ENCODE measurements around the gene SRR. TPM values are rescaled to one million over a fixed set of nuclear protein-coding genes. Genes with fewer than 3 reads are reported as not detected.

The SRR gene
- total and polyA plus RNA-seq, 9 of the 15 experiments (the other 6 are each of a cell fraction or from before 2014, with no cell fraction given) = 5.0 to 19.4 (median 7.9) TPM

DNA sequence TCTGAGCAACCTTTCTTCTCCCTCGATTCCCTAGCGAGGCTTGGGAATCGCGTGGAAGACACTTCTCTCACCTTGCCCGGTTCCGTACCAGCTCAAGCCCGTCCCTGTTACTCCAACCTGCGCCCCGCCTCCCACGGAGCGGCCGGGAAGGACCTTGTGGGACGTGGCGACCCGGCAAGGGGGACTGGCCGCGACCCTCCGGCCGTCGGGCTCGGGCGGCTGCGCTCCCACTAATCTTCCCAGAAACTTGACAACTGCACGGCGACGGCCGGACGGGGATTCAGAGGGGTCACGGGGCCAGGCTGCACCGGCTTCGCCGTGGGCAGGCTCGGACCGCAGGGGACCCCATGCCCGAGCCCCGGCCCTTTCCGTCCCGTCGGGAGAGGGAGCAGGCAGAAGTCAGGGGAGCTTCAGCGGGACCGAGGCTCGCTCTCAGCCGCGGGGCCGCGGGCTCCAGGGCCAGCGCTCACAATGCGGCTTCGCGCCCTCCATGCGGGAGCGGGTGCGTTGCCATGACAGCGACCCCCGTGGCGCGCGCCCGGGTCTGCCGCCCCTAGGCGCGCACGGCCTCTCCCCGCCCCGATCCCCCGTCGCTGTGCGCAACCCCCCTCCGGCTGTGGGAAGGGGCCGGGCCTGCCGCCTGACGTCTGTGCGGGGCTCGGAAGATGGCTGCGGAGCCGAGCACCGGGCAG is 33.2 kb downstream of the SRR start, which contains the start of gene SGSM2 (continued):
- TF ChIP-seq, protein P1, sequence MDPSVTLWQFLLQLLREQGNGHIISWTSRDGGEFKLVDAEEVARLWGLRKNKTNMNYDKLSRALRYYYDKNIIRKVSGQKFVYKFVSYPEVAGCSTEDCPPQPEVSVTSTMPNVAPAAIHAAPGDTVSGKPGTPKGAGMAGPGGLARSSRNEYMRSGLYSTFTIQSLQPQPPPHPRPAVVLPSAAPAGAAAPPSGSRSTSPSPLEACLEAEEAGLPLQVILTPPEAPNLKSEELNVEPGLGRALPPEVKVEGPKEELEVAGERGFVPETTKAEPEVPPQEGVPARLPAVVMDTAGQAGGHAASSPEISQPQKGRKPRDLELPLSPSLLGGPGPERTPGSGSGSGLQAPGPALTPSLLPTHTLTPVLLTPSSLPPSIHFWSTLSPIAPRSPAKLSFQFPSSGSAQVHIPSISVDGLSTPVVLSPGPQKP (CRISPR knock-in tag; IDR thresholded peaks at IDR 0.05) = no peak
- TF ChIP-seq MAZ (CRISPR knock-in tag; conservative IDR thresholded peaks at IDR 0.05 in 1 of 2, IDR thresholded peaks at IDR 0.05 in 1 of 2) (peak in 1 of 2 experiments; percentile 14; a peak in 1 of 4 replicates), NCOA6 (IDR thresholded peaks at IDR 0.05) (peak; percentile 57; the same call in 1 of the 2 replicates), RFX1 (IDR thresholded peaks at IDR 0.05) (peak; percentile 55; the same call in 1 of the 2 replicates), OTX1 (CRISPR knock-in tag; IDR thresholded peaks at IDR 0.05) (no peak), ZNF253 (CRISPR knock-in tag; conservative IDR thresholded peaks at IDR 0.05) (no peak), KAT7 (CRISPR knock-in tag; IDR thresholded peaks at IDR 0.05; ENCODE audit: borderline replicate concordance) (0 out of 2 replicates have a peak, but pooled peaks have one; percentile 18), GTF2E2 (tag; IDR thresholded peaks at IDR 0.05) (peak; percentile 65; the same call in 1 of the 2 replicates), NFATC3 (IDR thresholded peaks at IDR 0.05) (no peak), SIN3A (IDR thresholded peaks at IDR 0.05; ENCODE audit: borderline replicate concordance in 2 of 2, control insufficient read depth in 1 of 2, low read depth in 2 of 2, low read length in 2 of 2) (0 out of 4 replicates have a peak, but pooled peaks of 1 of the 2 experiments have one; percentile 6), ZFX (CRISPR knock-in tag; IDR thresholded peaks at IDR 0.05) (peak; percentile 62; the same call in 1 of the 2 replicates)
- TF ChIP-seq, protein P2, sequence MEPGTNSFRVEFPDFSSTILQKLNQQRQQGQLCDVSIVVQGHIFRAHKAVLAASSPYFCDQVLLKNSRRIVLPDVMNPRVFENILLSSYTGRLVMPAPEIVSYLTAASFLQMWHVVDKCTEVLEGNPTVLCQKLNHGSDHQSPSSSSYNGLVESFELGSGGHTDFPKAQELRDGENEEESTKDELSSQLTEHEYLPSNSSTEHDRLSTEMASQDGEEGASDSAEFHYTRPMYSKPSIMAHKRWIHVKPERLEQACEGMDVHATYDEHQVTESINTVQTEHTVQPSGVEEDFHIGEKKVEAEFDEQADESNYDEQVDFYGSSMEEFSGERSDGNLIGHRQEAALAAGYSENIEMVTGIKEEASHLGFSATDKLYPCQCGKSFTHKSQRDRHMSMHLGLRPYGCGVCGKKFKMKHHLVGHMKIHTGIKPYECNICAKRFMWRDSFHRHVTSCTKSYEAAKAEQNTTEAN (CRISPR knock-in tag; IDR thresholded peaks at IDR 0.05) = 0 out of 2 replicates have a peak, but pooled peaks have one; percentile 80
